ENCODE measurements around the gene HS3ST3B1.

- TF ChIP-seq CTCF (IDR thresholded peaks at IDR 0.05) (no peak), FOXM1 (IDR thresholded peaks at IDR 0.05; ENCODE audit: low read depth) (no peak)
Measured at GRCh38 chr17:14359163-14360020, 58.5 kb downstream of the HS3ST3B1 start.

Measured in SK-N-SH (cell line).